Measurements from ENCODE around the gene TMEM132D.
"Not testable (repeated sequence)": the region's sequence is repeated elsewhere in the genome, so short reads cannot be mapped to it uniquely, and the experiment has no call there.

Gene TMEM132D

GRCh38 chr12:129211862-129212630 is 691.8 kb downstream of the TMEM132D start:
- no peak overlapping the region for H3K27ac ChIP-seq
- DNase-seq (ENCODE audit: low read depth, low spot score): no peak

GRCh38 chr12:129208566-129208965 is 695.3 kb downstream of the TMEM132D start:
- no peak for DNase-seq (ENCODE audit: low read depth, low spot score)

GRCh38 chr12:129207084-129207483 is 696.7 kb downstream of the TMEM132D start:
- DNase-seq (ENCODE audit: low read depth, low spot score): no peak
- H3K27ac ChIP-seq: no peak overlapping the region

More at GRCh38 chr12:129208566-129208965, 695.3 kb downstream of the TMEM132D start:
- no peak overlapping the region for H3K27ac ChIP-seq

- DNase-seq (ENCODE audit: low read depth, low spot score): no peak
- H3K27ac ChIP-seq: no peak overlapping the region
Observed at GRCh38 chr12:129203456-129203855, 700.4 kb downstream of the TMEM132D start.

GRCh38 chr12:129202109-129202814 is 701.6 kb downstream of the TMEM132D start:
- DNase-seq (ENCODE audit: low read depth, low spot score): no peak
- no peak overlapping the region for H3K27ac ChIP-seq

- DNase-seq (ENCODE audit: low read depth, low spot score): no peak
- no peak overlapping the region for H3K27ac ChIP-seq
Observed at GRCh38 chr12:129201029-129201428, 702.8 kb downstream of the TMEM132D start.

GRCh38 chr12:129200576-129200975 is 703.2 kb downstream of the TMEM132D start:
- DNase-seq (ENCODE audit: low read depth, low spot score): no peak
- H3K27ac ChIP-seq: no peak overlapping the region

DNA sequence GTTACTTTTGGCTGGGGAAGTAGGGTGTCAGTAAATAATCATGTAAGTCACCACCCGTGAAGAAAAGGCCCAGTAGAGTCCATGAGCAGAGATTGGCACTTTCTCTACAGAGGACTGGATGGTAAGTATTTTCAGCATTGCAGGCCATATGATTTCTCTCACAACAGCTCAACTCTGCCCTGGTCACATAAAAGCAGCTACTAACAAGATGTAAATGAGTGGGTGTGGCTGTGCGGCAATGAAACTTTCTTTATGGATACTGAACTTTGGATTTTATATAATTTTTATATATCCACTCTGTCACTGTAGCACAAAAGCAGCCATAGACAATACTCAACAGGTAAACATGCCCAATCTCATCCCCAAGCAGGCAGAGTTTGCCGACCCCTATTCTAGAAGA is 706.9 kb downstream of the TMEM132D start:
- H3K27ac ChIP-seq: no peak overlapping the region
- no peak for DNase-seq (ENCODE audit: low read depth, low spot score)

DNA sequence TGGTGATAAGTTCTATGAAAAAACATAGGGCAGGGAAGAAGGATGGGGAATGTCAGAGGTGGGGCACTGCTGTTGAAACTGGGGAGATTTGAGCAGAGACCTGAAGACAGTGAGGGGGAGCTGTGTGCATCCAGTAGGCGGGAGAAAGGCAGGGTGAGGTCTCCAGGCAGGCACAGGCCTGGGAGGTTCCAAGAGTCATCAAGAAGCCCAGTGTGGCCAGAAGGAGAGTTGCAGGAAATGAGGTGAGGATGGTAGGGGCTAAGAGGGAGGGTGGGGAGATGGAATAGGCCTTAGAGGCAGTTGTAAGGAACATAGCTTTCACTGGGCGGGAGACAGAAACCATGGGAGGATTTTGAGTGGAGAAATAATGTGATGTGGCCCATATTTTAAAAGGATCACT is 708.7 kb downstream of the TMEM132D start:
- H3K27ac ChIP-seq: no peak overlapping the region
- DNase-seq (ENCODE audit: low read depth, low spot score): no peak

- no peak for DNase-seq (ENCODE audit: low read depth, low spot score)
- H3K27ac ChIP-seq: no peak overlapping the region
Observed at GRCh38 chr12:129193263-129193871, 710.5 kb downstream of the TMEM132D start.

DNA sequence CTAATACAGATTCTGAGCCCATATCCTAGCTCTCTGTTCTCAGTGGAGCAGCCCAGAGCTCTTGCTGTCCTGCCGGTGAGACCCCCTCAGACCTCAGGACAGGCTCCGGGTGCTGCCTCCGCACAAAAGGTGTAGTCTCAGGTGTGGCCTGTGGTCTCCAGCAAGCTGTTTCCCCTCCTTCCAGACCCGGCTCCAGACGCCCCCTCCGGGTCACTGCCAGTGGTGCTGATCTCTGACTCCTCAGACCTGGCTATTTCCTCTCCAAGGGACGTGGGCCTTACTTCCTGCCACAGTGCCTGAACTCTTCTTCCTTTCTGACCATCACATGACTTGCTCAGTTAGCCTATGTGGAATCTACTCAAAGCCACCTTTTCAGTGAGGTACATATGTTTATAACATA is 713.0 kb downstream of the TMEM132D start:
- no peak for DNase-seq (ENCODE audit: low read depth, low spot score)
- H3K27ac ChIP-seq: no peak overlapping the region

DNA sequence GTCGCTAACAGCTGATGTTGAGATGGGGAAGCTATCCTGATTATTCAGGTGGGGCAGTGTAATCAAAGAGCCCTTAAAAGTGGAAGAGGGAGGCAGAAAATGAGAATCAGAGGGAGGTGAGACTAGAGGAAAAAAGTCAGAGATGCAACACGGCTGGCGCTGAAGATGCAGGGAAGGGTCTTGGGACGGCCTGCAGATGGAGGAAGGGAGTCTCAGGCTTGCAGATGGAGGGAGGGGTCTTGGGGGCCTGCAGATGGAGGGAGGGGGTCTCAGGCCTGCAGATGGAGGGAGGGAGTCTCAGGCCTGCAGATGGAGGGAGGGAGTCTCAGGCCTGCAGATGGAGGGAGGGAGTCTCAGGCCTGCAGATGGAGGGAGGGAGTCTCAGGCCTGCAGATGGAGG is 713.9 kb downstream of the TMEM132D start:
- DNase-seq (ENCODE audit: low read depth, low spot score); H3K27ac ChIP-seq: not testable (repeated sequence)

DNA sequence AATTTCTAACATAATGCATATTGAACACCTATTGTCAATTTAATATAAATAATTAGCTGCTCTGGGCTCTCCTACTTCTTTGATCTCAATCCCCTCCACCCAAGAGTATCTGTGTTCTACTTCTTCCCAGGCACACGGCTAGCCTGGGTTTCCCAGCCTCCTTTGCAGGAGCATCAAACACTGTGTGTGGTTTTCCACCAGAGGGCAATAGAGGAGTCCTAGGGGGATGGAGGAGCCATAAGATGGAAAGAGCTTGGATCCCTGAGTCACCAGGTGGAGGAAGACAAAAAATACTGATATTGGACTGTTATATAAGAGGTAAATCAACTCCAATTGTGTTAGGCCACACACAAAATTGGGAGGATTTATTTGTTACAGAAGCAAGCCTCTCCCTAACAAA is 716.9 kb downstream of the TMEM132D start:
- DNase-seq (ENCODE audit: low read depth, low spot score): no peak
- H3K27ac ChIP-seq: no peak overlapping the region

DNA sequence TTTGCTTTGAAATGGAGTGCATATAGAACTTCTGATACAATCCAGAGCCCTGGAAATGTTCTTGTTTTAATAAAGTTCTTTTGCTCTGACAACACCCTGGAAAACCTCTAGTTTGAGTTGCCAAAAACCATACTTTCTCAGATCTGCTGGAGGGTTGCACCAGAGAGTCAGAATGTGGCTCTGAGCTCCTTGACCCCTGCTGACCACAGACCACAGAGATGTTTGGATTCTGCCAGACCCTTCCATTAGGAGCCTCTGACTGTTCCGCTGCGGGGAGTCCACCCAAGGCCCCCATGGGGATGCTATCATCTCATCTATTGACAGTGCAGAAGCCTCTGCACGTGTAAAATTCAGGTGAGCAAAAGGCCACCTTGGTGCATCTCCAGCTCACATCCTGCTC is 718.0 kb downstream of the TMEM132D start:
- H3K27ac ChIP-seq: no peak overlapping the region
- no peak for DNase-seq (ENCODE audit: low read depth, low spot score)

DNA sequence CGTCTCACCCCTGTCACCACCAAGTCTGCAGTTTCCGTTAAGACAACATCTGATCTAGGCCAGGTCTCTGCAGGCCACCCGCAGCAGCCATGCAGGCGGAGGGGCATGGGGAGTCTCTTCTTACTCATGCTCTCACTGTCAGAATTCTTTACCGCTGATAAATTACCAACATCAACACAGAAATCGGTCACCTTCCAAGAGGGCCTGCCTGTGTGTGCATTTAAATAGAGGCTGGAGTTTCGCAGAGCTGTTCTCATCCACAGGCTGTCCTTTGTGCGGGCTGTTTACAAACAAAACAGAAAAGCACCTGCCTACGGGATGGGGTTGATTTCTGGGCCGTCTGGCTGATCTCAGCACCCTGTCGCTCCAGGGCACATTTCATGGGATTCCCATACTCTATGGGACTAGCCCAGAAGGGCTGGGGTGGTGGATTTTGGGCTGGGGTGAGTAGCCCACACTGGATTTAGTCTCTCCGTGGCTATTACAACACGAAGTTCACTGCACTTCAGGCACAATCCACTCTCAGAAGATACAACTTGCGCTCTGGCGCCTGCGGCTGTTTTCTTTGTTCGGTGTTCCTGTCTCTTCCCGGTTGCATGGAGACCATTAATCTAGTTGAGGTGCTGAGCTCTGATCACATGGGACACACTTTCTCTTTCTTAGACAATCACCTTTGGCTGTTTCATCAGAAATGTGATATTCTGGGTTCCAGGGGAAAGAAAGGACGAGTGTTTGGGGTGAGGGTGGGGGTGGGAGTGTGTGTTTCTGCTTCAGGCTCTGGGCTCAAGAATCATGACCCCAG is 719.5 kb downstream of the TMEM132D start:
- no peak for DNase-seq (ENCODE audit: low read depth, low spot score)
- no peak overlapping the region for H3K27ac ChIP-seq

DNA sequence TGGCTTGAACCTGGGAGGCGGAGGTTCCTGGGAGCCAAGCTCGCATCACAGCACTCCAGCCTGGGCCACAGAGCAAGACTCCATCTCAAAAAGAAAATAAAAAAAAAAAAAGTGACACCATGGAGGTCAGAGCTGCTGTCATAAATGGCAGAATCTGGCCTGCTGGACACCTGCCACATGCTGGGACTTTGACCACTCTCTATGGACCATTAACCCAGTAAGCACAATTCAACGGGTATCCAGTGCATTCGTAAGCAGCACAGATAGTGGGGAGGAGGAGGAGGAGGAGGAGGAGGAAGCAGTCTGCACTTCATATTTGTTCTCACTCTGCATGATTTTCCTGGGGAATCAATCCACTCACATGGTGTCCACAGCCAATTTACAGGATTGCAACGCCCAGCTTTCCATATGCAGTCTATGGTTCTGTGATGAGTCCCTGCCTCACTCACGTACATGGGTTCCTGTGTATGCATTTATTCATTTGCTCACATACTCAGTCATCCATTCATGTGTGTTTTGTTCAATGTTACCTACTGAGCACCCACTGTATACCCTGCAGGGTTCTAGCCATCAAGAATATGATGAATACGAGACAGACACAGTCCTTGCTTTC is 723.8 kb downstream of the TMEM132D start:
- H3K27ac ChIP-seq: no peak overlapping the region

GRCh38 chr12:129169928-129170327 is 733.9 kb downstream of the TMEM132D start:
- DNase-seq (ENCODE audit: low read depth, low spot score): no peak
- no peak overlapping the region for H3K27ac ChIP-seq

More for the DNA sequence above, 723.8 kb downstream of the TMEM132D start:
- no peak for DNase-seq (ENCODE audit: low read depth, low spot score)

- no peak overlapping the region for H3K27ac ChIP-seq
- DNase-seq (ENCODE audit: low read depth, low spot score): no peak
Observed at GRCh38 chr12:129163861-129164260, 740.0 kb downstream of the TMEM132D start.

GRCh38 chr12:129163461-129163860 is 740.4 kb downstream of the TMEM132D start:
- DNase-seq (ENCODE audit: low read depth, low spot score): no peak

DNA sequence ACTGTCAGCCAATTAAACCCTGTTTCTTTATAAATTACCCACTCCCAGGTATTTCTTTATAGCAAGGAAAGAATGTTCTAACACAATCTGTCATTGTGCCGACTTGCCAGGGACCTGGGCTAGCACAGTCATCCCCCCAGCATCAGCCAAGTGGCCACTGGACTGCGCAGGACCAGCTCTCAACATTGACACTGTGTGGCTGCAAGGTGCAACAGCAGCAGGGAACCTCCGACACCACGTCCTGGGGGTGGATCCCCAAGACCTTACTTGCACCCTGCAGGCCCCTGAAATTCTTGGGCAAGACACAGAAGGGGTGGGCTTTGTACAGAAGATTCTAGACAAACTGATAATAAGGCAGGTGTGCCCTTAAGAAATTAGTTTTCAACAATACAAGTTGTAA is 741.0 kb downstream of the TMEM132D start:
- DNase-seq (ENCODE audit: low read depth, low spot score): no peak
- no peak overlapping the region for H3K27ac ChIP-seq

More at GRCh38 chr12:129163461-129163860, 740.4 kb downstream of the TMEM132D start:
- H3K27ac ChIP-seq: no peak overlapping the region

All from epithelial cell of prostate (primary cell).